H1 (cell line): ENCODE results near the gene ZNF362. TPM values are rescaled to one million over a fixed set of nuclear protein-coding genes. Genes with fewer than 3 reads are reported as not detected.

ENCODE experiments used
- RNF2 ChIP-seq: fragments of 200-900, 300-1000 bp; sonication (generic); IDR thresholded peaks from 2 replicates; pipeline ENCODE4 v1.7.1; 2016; ENCODE audit warnings: borderline replicate concordance, low read depth, mild to moderate bottlenecking, antibody characterized with exemption, low read length; ENCODE audit not compliant: poor library complexity, severe bottlenecking; ENCODE audit errors: missing control alignments
- SRF ChIP-seq: IDR thresholded peaks from 2 replicates; pipeline ENCODE4 v1.6.1; 2011; ENCODE audit warnings: mild to moderate bottlenecking, low read depth, low read length, moderate library complexity
- polyA plus RNA-seq, 7 experiments: library from polyadenylated mRNA; depleted of rRNA in 3 of 7; stranded (reverse) in 5 of 7; unstranded in 2 of 7; fragments of >200 nt in 5 of 7; fragments of 200-250 nt in 2 of 7; gene quantifications; 1 replicate in 5 of 7; 2 replicates in 1 of 7; 4 replicates in 1 of 7; pipeline versions ENCODE4 v1.2.1 to v1.2.3, GENCODE V29; 2011 to 2013; ENCODE audit warnings: missing spikeins in 2 of 7, mixed read lengths in 2 of 7
- total RNA-seq: library from RNA; stranded (reverse); fragmentation: NEBNext Ultra II Directional; extraction: Animal tissue kit (Norgen Biotek cat#: 25700); gene quantifications from 2 replicates; pipeline ENCODE4 v1.2.1, GENCODE V29; 2021

The ZNF362 gene
- total and polyA plus RNA-seq, 2 of the 8 experiments (the other 6 are each of a cell fraction or from before 2014, with no cell fraction given): 24.2 to 27.8 TPM

DNA sequence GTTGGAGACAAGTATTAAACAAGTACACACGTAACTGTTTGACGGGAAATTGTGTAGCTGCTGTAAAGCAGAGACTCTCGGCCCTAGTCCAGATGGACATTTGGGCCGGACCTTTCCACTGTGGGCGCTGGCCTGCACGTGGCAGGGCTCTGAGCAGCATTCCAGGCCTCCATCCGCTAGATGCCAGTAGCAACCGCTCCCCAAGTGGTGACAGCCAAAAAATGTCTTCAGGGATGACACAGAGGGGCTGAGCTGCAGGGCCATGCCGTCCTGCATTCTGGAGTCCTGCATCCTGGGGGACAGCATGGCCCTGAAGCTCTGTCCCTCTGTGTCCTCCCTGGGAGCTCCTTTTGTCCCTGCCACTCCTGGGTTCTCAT lies 39.8 kb downstream of the ZNF362 start (continued):
- TF ChIP-seq RNF2: no peak
- no peak for TF ChIP-seq SRF
- TF ChIP-seq, all 59 proteins: peak for 0
